Fibroblast of lung (primary cell): ENCODE data around the gene LGALS8. TPM values are rescaled to one million over a fixed set of nuclear protein-coding genes. Genes with fewer than 3 reads are reported as not detected.

Experiments
- DNase-seq, 2 donors: peaks; one replicate each; pipeline versions ENCODE4 v3.0.0 to v3.0.0-alpha.2; 2010; ENCODE audit warnings: low read depth in 2 of 2
- H2AFZ ChIP-seq: 2 replicates; pipeline ENCODE4 v1.5.1; 2012; ENCODE audit warnings: low read length, control low read depth, inconsistent platforms
- H3K27ac ChIP-seq: 2 replicates; pipeline ENCODE4 v1.5.1; 2011; ENCODE audit warnings: low read length, control low read depth; ENCODE audit not compliant: insufficient read depth
- H3K27me3 ChIP-seq: 2 replicates; pipeline ENCODE4 v1.5.1; 2011; ENCODE audit warnings: mild to moderate bottlenecking, low read length; ENCODE audit not compliant: control insufficient read depth, insufficient read depth
- H3K36me3 ChIP-seq: 2 replicates; pipeline ENCODE4 v1.5.1; 2011; ENCODE audit warnings: low read length; ENCODE audit not compliant: control insufficient read depth, insufficient read depth
- H3K4me1 ChIP-seq: 2 replicates; pipeline ENCODE4 v1.5.1; 2011; ENCODE audit warnings: low read length; ENCODE audit not compliant: control insufficient read depth, insufficient read depth; ENCODE audit errors: extremely low read depth
- H3K4me2 ChIP-seq: 2 replicates; pipeline ENCODE4 v1.5.1; 2011; ENCODE audit warnings: low read length, control low read depth; ENCODE audit not compliant: insufficient read depth; ENCODE audit errors: extremely low read depth
- H3K4me3 ChIP-seq, 4 experiments: fragments of 200-600 bp in 1 of 4; sonication (generic) in 1 of 4; replicated peaks in 1 of 4; 2 replicates each; pipeline ENCODE4 v1.5.1; 2011 to 2016; ENCODE audit warnings: low read length in 4 of 4, low read depth in 3 of 4, mild to moderate bottlenecking in 3 of 4, control low read depth in 2 of 4, inconsistent platforms in 1 of 4, mixed read lengths in 1 of 4; ENCODE audit not compliant: insufficient read depth in 1 of 4; ENCODE audit errors: control extremely low read depth in 1 of 4
- H3K79me2 ChIP-seq: 2 replicates; pipeline ENCODE4 v1.5.1; 2012; ENCODE audit warnings: mild to moderate bottlenecking, low read length, inconsistent platforms; ENCODE audit not compliant: control insufficient read depth, insufficient read depth
- H3K9ac ChIP-seq: 2 replicates; pipeline ENCODE4 v1.5.1; 2011; ENCODE audit warnings: mild to moderate bottlenecking, low read length, control low read depth; ENCODE audit not compliant: insufficient read depth
- H3K9me3 ChIP-seq: 2 replicates; pipeline ENCODE4 v1.5.1; 2012; ENCODE audit warnings: low read depth, low read length; ENCODE audit not compliant: control insufficient read depth, insufficient read depth
- H4K20me1 ChIP-seq: 2 replicates; pipeline ENCODE4 v1.5.1; 2011; ENCODE audit warnings: low read length; ENCODE audit not compliant: control insufficient read depth, insufficient read depth; ENCODE audit errors: extremely low read depth
- CTCF ChIP-seq, 2 donors: IDR thresholded peaks in 1 of 2; conservative IDR thresholded peaks in 1 of 2; 1 replicate in 1 of 2; 2 replicates in 1 of 2; pipeline ENCODE4 v1.5.1; 2011 to 2012; ENCODE audit warnings: low read length in 2 of 2, control low read depth in 1 of 2, inconsistent platforms in 1 of 2, low read depth in 1 of 2, mild to moderate bottlenecking in 1 of 2
- EZH2 ChIP-seq: IDR thresholded peaks from 2 replicates; pipeline ENCODE4 v1.5.1; 2012; ENCODE audit warnings: low read length, control low read depth, mild to moderate bottlenecking; ENCODE audit errors: missing control alignments
- polyA plus RNA-seq, 2 donors: library from polyadenylated mRNA; depleted of rRNA in 1 of 2; stranded (reverse) in 1 of 2; unstranded in 1 of 2; fragments of >200 nt; gene quantifications; 2 replicates each; pipeline ENCODE4 v1.2.1, GENCODE V29; 2011 to 2012; ENCODE audit warnings: missing spikeins in 1 of 2
- total RNA-seq: library from RNA; depleted of rRNA; stranded (reverse); fragments of >200 nt; gene quantifications from 2 replicates; pipeline ENCODE4 v1.2.1, GENCODE V29; 2014

LGALS8 gene
- total and polyA plus RNA-seq, 2 donors (not counting 1 experiment from before 2014, with no cell fraction given): 53.1 to 64.2 TPM

- no peak overlapping the region for H3K9ac ChIP-seq
- TF ChIP-seq EZH2 (no peak), CTCF (conservative IDR thresholded peaks at IDR 0.05 in 1 of 2, IDR thresholded peaks at IDR 0.05 in 1 of 2; ENCODE audit: low read depth in 1 of 2, low read length in 2 of 2) (no peak)
- no peaks in the 10 kb centered on the region for H4K20me1 ChIP-seq
- H3K27ac ChIP-seq: no peak overlapping the region
- DNase-seq: no peak
- peaks cover 19% of the 10 kb centered on the region for H3K36me3 ChIP-seq
- H2AFZ ChIP-seq: no peak overlapping the region
- no peaks in the 10 kb centered on the region for H3K4me1 ChIP-seq
- H3K9me3 ChIP-seq: no peaks in the 10 kb centered on the region
- H3K4me2 ChIP-seq: no peak overlapping the region
- no peaks in the 10 kb centered on the region for H3K79me2 ChIP-seq
- H3K27me3 ChIP-seq: no peaks in the 10 kb centered on the region
- H3K4me3 ChIP-seq: no peak overlapping the region
These were observed 24.7 kb downstream of the LGALS8 start for GRCh38 chr1:236548452-236548851.

- H3K9me3 ChIP-seq: no peaks in the 10 kb centered on the region
- H3K27ac ChIP-seq: no peak overlapping the region
- no peaks in the 10 kb centered on the region for H3K27me3 ChIP-seq
- peaks cover 16% of the 10 kb centered on the region for H3K36me3 ChIP-seq
- no peak overlapping the region for H3K4me2 ChIP-seq
- H3K4me1 ChIP-seq: no peaks in the 10 kb centered on the region
- no peaks in the 10 kb centered on the region for H3K79me2 ChIP-seq
- no peaks in the 10 kb centered on the region for H4K20me1 ChIP-seq
- no peak overlapping the region for H3K4me3 ChIP-seq
- DNase-seq: no peak
- H3K9ac ChIP-seq: no peak overlapping the region
- H2AFZ ChIP-seq: no peak overlapping the region
- no peak for TF ChIP-seq CTCF (conservative IDR thresholded peaks at IDR 0.05 in 1 of 2, IDR thresholded peaks at IDR 0.05 in 1 of 2; ENCODE audit: low read depth in 1 of 2, low read length in 2 of 2)
- no peak for TF ChIP-seq EZH2
These were observed 27.4 kb downstream of the LGALS8 start for GRCh38 chr1:236550961-236551851.

- Histone ChIP-seq H3K27ac (no peak overlapping the region), H3K4me3 (no peak overlapping the region), H4K20me1 (no peaks in the 10 kb centered on the region), H3K4me1 (no peaks in the 10 kb centered on the region), H3K36me3 (peaks cover 13% of the 10 kb centered on the region), H2AFZ (no peak overlapping the region), H3K79me2 (no peaks in the 10 kb centered on the region), H3K27me3 (no peaks in the 10 kb centered on the region), H3K9ac (no peak overlapping the region), H3K9me3 (no peaks in the 10 kb centered on the region), H3K4me2 (no peak overlapping the region)
- DNase-seq: no peak
- TF ChIP-seq CTCF (conservative IDR thresholded peaks at IDR 0.05 in 1 of 2, IDR thresholded peaks at IDR 0.05 in 1 of 2; ENCODE audit: low read depth in 1 of 2, low read length in 2 of 2) (no peak), EZH2 (no peak)
These were observed 28.3 kb downstream of the LGALS8 start for GRCh38 chr1:236552096-236552495.
